Thyroid gland (tissue), 4 donors: ENCODE results near the gene TESMIN. TPM values are rescaled to one million over a fixed set of nuclear protein-coding genes. Genes with fewer than 3 reads are reported as not detected.

Experiments
- DNase-seq, 2 donors: peaks; one replicate each; pipeline ENCODE4 v3.0.0-alpha.2; 2019
- H3K27ac ChIP-seq, 3 donors: fragments of 200-600 bp; sonication (generic); 1 replicate in 2 of 3; 2 replicates in 1 of 3; pipeline ENCODE4 v1.5.1; 2016 to 2019; ENCODE audit warnings: mild to moderate bottlenecking in 1 of 3, moderate library complexity in 1 of 3
- H3K27me3 ChIP-seq: fragments of 200-600 bp; sonication (generic); one replicate; pipeline ENCODE4 v1.5.1; 2019
- H3K36me3 ChIP-seq, 2 donors: fragments of 200-600 bp; sonication (generic); one replicate each; pipeline ENCODE4 v1.5.1; 2016 to 2019
- H3K4me1 ChIP-seq, 2 donors: fragments of 200-600 bp; sonication (generic); one replicate each; pipeline ENCODE4 v1.5.1; 2017 to 2019
- H3K4me3 ChIP-seq, 3 donors: fragments of 200-600 bp; sonication (generic); replicated peaks in 1 of 3; 1 replicate in 2 of 3; 2 replicates in 1 of 3; pipeline ENCODE4 v1.5.1; 2016; ENCODE audit warnings: mild to moderate bottlenecking in 1 of 3
- H3K9me3 ChIP-seq: fragments of 200-600 bp; sonication (generic); one replicate; pipeline ENCODE4 v1.5.1; 2017
- POLR2A ChIP-seq, 2 donors: fragments of 450-650 bp; IDR thresholded peaks; one replicate each; pipeline ENCODE4 v1.6.1; 2017; ENCODE audit warnings: antibody characterized with exemption in 2 of 2, mild to moderate bottlenecking in 2 of 2, moderate library complexity in 1 of 2
- WGBS, 2 donors: methylation state at CpG; one replicate each; pipeline ENCODE4 v1.1.5; 2017; 5-methylcytosine and 5-hydroxymethylcytosine counted together
- intact Hi-C: fragments of 100-400 bp; cut with DNase I; formaldehyde crosslinking; loops from one replicate; pipeline ENCODE4 v1.15.1; 2023
- total RNA-seq, 4 donors: library from RNA; depleted of rRNA; stranded (reverse); fragments of >200 nt; gene quantifications; one replicate each; pipeline ENCODE4 v1.2.3, GENCODE V29; 2016
- TF ChIP-seq, protein P1 (sequence below), 6 experiments: fragments of 200-600 bp in 3 of 6; fragments of 450-650 bp in 3 of 6; sonication (generic) in 3 of 6; IDR thresholded peaks; one replicate each; pipeline ENCODE4 v1.5.1; 2016 to 2019; ENCODE audit warnings: antibody characterized with exemption in 6 of 6, mild to moderate bottlenecking in 2 of 6, inconsistent platforms in 1 of 6, moderate library complexity in 1 of 6

The TESMIN gene
- total RNA-seq, 4 donors from 2014 or later, result 2.1 to 10.6 (median 5.8) TPM

DNA sequence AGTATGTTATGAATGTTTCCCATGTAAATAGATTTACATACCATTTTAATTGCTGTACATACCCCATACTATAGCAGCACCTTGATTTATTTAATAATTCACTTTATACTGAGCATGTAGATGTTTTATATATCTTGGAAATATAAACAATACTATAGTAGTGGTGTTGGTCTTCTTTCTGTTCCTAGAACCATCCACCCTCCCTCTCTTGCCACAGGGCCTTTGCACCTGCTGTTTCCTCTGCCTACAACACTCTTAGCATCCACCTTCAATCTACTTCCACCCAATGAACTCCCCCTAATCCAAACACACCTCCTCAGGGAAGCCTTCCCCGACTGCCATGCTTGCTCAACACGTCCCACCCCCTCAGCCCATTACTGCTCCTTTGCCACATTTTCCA lies 30.2 kb downstream of the TESMIN start:
- no peak for TF ChIP-seq POLR2A (IDR thresholded peaks at IDR 0.05)
- TF ChIP-seq, protein P1, sequence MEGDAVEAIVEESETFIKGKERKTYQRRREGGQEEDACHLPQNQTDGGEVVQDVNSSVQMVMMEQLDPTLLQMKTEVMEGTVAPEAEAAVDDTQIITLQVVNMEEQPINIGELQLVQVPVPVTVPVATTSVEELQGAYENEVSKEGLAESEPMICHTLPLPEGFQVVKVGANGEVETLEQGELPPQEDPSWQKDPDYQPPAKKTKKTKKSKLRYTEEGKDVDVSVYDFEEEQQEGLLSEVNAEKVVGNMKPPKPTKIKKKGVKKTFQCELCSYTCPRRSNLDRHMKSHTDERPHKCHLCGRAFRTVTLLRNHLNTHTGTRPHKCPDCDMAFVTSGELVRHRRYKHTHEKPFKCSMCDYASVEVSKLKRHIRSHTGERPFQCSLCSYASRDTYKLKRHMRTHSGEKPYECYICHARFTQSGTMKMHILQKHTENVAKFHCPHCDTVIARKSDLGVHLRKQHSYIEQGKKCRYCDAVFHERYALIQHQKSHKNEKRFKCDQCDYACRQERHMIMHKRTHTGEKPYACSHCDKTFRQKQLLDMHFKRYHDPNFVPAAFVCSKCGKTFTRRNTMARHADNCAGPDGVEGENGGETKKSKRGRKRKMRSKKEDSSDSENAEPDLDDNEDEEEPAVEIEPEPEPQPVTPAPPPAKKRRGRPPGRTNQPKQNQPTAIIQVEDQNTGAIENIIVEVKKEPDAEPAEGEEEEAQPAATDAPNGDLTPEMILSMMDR (IDR thresholded peaks at IDR 0.05), result no peak
- WGBS, 2 donors, result 92 to 98% methylated on average over 2 of the region's 2 CpGs
- Histone ChIP-seq H3K4me1 (no peaks in the 10 kb centered on the region), H3K36me3 (no peaks in the 10 kb centered on the region), H3K9me3 (no peaks in the 10 kb centered on the region), H3K27ac (no peak overlapping the region), H3K4me3 (no peak overlapping the region), H3K27me3 (no peaks in the 10 kb centered on the region)
- intact Hi-C loops, result no loop called here
- DNase-seq, result no peak

DNA sequence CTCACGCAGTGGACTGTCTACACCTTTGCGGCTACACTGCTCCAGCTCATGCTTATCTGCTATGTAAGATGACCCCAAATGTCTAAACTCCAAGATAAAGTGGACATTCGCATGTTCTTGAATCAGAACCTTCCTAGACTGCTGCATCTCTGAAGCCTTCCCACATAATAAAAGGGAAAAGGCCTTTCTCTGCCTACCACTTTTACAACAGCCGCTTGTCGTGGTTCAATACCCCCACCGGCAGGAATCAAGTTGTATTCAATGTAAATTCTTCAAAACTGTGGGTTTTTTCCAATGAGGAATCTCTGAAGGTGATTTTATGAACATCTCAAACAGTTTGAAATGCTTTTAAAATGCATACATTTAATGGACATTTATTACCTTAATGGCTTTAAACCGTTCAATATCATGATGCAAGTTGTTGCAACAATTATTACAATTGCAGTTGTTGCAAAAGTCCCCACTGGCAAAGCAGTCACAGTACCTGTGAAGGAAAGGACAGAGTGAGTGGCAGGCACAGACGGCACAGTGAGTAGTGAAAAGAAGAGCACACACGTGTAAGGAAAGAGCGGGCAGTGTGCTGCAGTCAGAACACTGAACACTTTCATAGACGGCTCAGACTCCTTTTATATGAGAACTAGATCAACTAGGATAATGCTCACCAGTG lies 35.7 kb downstream of the TESMIN start:
- no peaks in the 10 kb centered on the region for H3K4me1 ChIP-seq
- WGBS, 2 donors, result 87 to 89% methylated on average over 11 of the region's 11 CpGs
- intact Hi-C loops, result no loop called here
- H3K27ac ChIP-seq, result no peak overlapping the region
- DNase-seq, result no peak
- no peak overlapping the region for H3K4me3 ChIP-seq
- no peaks in the 10 kb centered on the region for H3K36me3 ChIP-seq
- H3K9me3 ChIP-seq, result no peaks in the 10 kb centered on the region
- TF ChIP-seq, protein P1 (IDR thresholded peaks at IDR 0.05), result no peak
- no peak for TF ChIP-seq POLR2A (IDR thresholded peaks at IDR 0.05)
- no peaks in the 10 kb centered on the region for H3K27me3 ChIP-seq

DNA sequence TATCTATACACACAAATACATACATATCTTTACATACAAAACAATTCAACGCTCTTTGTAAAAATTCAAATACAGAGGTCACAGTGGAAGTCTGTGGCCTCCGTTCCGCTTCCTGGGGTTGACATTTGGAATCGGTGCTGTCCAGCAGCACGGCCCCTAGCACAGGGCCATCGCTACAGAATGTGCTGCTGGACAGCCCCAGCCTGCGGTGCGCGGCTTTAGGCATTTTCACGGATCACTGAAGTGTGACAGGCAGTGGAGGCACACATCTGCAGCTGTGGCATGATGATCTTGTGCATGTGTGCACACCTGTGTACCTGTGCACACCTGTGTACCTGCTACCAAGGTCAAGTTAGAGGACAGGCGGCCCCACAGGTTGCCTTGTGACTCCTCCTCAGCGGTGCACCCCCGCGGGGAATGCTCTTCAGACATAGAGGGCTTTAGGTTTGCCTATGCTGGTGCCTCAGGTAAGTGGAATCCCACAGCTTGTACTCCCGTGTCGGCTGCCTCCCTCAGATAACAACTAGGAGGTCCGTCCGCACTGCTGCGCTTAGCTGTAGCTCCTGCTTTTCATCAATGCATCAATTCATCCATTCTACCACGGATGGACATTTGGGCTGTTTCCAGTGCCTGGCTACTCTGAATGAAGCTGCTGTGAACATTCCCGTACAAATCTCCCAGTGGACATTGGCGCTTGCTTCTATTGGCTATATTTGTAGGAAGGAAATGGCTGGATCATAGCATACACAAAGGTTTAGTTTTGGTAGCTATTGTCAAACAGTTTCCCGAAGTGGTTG lies 37.1 kb downstream of the TESMIN start:
- intact Hi-C loops, result no loop called here
- Histone ChIP-seq H3K27me3 (no peaks in the 10 kb centered on the region), H3K4me3 (no peak overlapping the region), H3K9me3 (no peaks in the 10 kb centered on the region), H3K4me1 (no peaks in the 10 kb centered on the region), H3K36me3 (no peaks in the 10 kb centered on the region), H3K27ac (no peak overlapping the region)
- peak in 1 of 2 donors; percentile 5 for DNase-seq
- WGBS, 2 donors, result 53 to 61% methylated on average over 15 to 19 of the region's 23 CpGs
- TF ChIP-seq, protein P1 (IDR thresholded peaks at IDR 0.05), result no peak
- no peak for TF ChIP-seq POLR2A (IDR thresholded peaks at IDR 0.05)

DNA sequence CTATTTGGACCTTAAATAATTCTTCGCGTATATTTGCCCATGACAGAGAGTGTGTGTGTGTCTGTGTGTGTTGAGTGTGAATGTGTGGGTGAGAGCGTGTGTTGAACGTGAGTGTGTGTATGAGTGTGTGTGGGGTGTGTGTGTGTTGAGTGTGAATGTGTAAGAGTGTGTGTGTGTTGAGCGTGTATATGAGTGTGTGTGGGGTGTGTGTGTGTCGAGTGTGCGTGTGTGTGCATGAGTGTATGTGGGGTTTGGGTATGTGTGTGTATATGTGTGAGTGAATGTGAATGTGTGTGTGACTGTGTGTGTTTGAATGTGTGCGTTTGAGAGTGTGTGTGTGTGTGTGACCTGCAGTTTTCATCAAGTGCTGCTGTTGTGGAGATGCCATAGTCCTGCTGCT lies 40.2 kb downstream of the TESMIN start:
- intact Hi-C loops, result no loop called here
- WGBS, 2 donors, result 93 to 95% methylated on average over 8 of the region's 8 CpGs

DNA sequence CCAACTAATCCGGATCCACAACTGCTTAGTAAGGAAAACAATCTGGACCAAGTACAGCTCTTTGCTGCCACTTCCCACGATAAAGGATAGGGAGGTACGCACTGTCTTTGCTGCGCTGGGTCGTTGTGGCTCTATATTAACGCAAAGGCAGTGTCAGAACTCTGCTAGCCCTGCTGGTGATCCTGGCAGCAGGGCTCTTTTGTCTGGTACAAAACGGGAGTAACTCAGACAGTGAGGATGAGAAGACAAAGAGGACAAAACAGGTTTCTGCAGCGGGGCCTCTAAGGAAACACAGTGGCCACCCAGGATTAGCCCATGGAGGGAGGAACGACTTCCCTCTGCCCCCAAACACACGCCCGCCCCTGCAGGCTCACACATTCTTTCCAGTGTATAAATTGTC lies 40.9 kb downstream of the TESMIN start:
- TF ChIP-seq, protein P1 (IDR thresholded peaks at IDR 0.05), result no peak
- no peak for TF ChIP-seq POLR2A (IDR thresholded peaks at IDR 0.05)
- Histone ChIP-seq H3K27me3 (no peaks in the 10 kb centered on the region), H3K27ac (no peak overlapping the region), H3K36me3 (no peaks in the 10 kb centered on the region), H3K9me3 (no peaks in the 10 kb centered on the region), H3K4me1 (no peaks in the 10 kb centered on the region), H3K4me3 (no peak overlapping the region)
- DNase-seq, result no peak
- intact Hi-C loops, result no loop called here
- WGBS, 2 donors, result 82 to 86% methylated on average over 11 of the region's 11 CpGs

More for the DNA sequence above, 40.2 kb downstream of the TESMIN start:
- H3K9me3 ChIP-seq, result no peaks in the 10 kb centered on the region
- no peak for DNase-seq
- H3K27me3 ChIP-seq, result no peaks in the 10 kb centered on the region
- no peak overlapping the region for H3K27ac ChIP-seq
- no peak overlapping the region for H3K4me3 ChIP-seq
- H3K4me1 ChIP-seq, result no peaks in the 10 kb centered on the region
- no peaks in the 10 kb centered on the region for H3K36me3 ChIP-seq
- no peak for TF ChIP-seq POLR2A (IDR thresholded peaks at IDR 0.05)
